Measurements from ENCODE around the gene FCER1G. TPM values are rescaled to one million over a fixed set of nuclear protein-coding genes. Genes with fewer than 3 reads are reported as not detected.

Gene FCER1G
- total RNA-seq, 1 donor from 2014 or later, result 4.3 TPM

DNA sequence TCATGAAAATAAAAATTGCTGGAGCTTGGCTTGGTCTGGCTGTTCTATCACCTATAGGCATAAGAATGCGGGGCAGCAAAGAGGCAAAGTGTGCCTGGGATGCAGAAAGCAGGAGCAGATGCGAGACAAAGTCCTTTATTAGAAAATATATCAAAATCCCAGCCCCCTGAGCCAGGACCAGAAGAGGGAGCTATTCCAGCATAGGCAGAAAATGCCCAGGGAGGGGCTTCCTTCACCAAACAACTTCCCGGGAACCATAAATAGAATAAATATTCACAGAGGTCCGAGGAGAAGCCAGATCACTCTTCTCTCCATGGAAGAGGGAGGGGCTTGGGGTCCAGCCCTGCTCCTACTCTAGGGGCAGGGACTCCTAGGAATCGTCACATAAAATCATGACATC lies 43.9 kb upstream of the FCER1G start:
- TF ChIP-seq, protein P1, sequence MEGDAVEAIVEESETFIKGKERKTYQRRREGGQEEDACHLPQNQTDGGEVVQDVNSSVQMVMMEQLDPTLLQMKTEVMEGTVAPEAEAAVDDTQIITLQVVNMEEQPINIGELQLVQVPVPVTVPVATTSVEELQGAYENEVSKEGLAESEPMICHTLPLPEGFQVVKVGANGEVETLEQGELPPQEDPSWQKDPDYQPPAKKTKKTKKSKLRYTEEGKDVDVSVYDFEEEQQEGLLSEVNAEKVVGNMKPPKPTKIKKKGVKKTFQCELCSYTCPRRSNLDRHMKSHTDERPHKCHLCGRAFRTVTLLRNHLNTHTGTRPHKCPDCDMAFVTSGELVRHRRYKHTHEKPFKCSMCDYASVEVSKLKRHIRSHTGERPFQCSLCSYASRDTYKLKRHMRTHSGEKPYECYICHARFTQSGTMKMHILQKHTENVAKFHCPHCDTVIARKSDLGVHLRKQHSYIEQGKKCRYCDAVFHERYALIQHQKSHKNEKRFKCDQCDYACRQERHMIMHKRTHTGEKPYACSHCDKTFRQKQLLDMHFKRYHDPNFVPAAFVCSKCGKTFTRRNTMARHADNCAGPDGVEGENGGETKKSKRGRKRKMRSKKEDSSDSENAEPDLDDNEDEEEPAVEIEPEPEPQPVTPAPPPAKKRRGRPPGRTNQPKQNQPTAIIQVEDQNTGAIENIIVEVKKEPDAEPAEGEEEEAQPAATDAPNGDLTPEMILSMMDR (IDR thresholded peaks at IDR 0.05; ENCODE audit: unreplicated experiment), result no peak
- Mint-ChIP-seq H3K4me3 (ENCODE audit: unreplicated experiment) (no peak overlapping the region), H3K9me3 (ENCODE audit: unreplicated experiment) (no peaks in the 10 kb centered on the region), H3K27me3 (ENCODE audit: unreplicated experiment) (peaks cover 11% of the 10 kb centered on the region), H3K36me3 (ENCODE audit: low read depth, unreplicated experiment) (peaks cover 47% of the 10 kb centered on the region), H3K4me1 (ENCODE audit: unreplicated experiment) (peaks cover 13% of the 10 kb centered on the region), H3K27ac (ENCODE audit: unreplicated experiment) (no peak overlapping the region)
- no peak for DNase-seq (ENCODE audit: low spot score)

- Mint-ChIP-seq H3K27me3 (ENCODE audit: unreplicated experiment) (peaks cover 14% of the 10 kb centered on the region), H3K36me3 (ENCODE audit: low read depth, unreplicated experiment) (peaks cover 52% of the 10 kb centered on the region), H3K4me3 (ENCODE audit: unreplicated experiment) (no peak overlapping the region), H3K9me3 (ENCODE audit: unreplicated experiment) (no peaks in the 10 kb centered on the region), H3K4me1 (ENCODE audit: unreplicated experiment) (peaks cover 18% of the 10 kb centered on the region), H3K27ac (ENCODE audit: unreplicated experiment) (no peak overlapping the region)
- no peak for DNase-seq (ENCODE audit: low spot score)
- TF ChIP-seq, protein P1 (IDR thresholded peaks at IDR 0.05; ENCODE audit: unreplicated experiment), result no peak
These were observed 43.4 kb upstream of the FCER1G start for GRCh38 chr1:161171696-161172095.

GRCh38 chr1:161172349-161172748 lies 42.7 kb upstream of the FCER1G start:
- Mint-ChIP-seq H3K27ac (ENCODE audit: unreplicated experiment) (no peak overlapping the region), H3K27me3 (ENCODE audit: unreplicated experiment) (peaks cover 14% of the 10 kb centered on the region)

DNA sequence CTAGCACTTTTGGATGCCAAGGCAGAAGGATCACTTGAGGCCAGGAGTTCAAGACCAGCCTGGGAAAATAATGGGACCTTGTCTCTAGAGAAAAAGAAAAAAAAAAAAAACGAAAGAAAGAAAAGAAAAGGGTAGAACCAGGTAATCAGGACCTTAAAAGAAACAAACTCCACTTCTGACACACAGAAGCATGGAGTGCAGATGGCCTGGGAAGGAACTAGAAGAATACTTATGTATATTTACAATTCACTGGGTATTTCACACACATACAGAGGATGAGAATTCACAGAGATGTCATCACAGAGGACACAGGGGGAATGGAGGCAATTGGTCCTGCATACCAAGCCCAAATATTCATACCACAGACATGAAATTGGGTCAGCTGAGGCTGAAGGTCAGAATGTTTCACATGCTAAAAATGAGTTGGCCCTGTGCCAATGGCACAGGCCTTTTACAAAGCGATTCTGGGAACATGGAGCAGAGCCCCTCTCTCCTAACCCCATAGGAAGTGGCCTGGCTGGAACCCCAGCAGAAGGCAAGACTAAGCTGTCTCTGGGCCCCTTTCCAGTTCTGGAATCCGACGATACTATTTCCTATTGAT lies 42.2 kb upstream of the FCER1G start:
- Mint-ChIP-seq H3K9me3 (ENCODE audit: unreplicated experiment) (no peaks in the 10 kb centered on the region), H3K27me3 (ENCODE audit: unreplicated experiment) (peaks cover 14% of the 10 kb centered on the region), H3K27ac (ENCODE audit: unreplicated experiment) (no peak overlapping the region), H3K4me1 (ENCODE audit: unreplicated experiment) (peaks cover 19% of the 10 kb centered on the region), H3K36me3 (ENCODE audit: low read depth, unreplicated experiment) (peaks cover 52% of the 10 kb centered on the region), H3K4me3 (ENCODE audit: unreplicated experiment) (no peak overlapping the region)
- no peak for DNase-seq (ENCODE audit: low spot score)
- TF ChIP-seq, protein P1 (IDR thresholded peaks at IDR 0.05; ENCODE audit: unreplicated experiment), result no peak

More at GRCh38 chr1:161172349-161172748, 42.7 kb upstream of the FCER1G start:
- H3K9me3 Mint-ChIP-seq (ENCODE audit: unreplicated experiment), result no peaks in the 10 kb centered on the region
- DNase-seq (ENCODE audit: low spot score), result no peak
- no peak overlapping the region for H3K4me3 Mint-ChIP-seq (ENCODE audit: unreplicated experiment)
- peaks cover 17% of the 10 kb centered on the region for H3K4me1 Mint-ChIP-seq (ENCODE audit: unreplicated experiment)
- H3K36me3 Mint-ChIP-seq (ENCODE audit: low read depth, unreplicated experiment), result peaks cover 52% of the 10 kb centered on the region
- TF ChIP-seq, protein P1 (IDR thresholded peaks at IDR 0.05; ENCODE audit: unreplicated experiment), result no peak

DNA sequence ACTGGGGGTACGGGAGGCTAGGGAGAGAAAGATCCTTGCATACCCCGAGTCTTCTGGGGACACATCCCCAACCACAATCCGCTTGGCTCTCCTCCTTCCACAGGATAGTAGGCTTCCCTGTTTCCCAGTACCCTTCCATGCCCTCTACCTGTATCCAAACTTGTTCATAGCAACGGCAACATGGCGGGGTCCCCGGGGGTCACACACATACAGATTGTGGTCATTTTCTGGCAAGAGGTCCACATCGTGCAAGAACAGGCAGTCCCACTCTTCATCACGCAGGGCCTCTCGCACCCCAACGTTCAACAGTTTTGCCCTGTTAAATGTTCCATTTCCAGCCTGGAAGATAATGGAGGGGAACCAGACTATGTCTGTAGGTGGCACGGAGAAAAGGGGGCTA lies 41.4 kb upstream of the FCER1G start:
- H3K4me3 Mint-ChIP-seq (ENCODE audit: unreplicated experiment), result no peak overlapping the region
- no peaks in the 10 kb centered on the region for H3K9me3 Mint-ChIP-seq (ENCODE audit: unreplicated experiment)
- no peak overlapping the region for H3K27ac Mint-ChIP-seq (ENCODE audit: unreplicated experiment)
- TF ChIP-seq, protein P1 (IDR thresholded peaks at IDR 0.05; ENCODE audit: unreplicated experiment), result no peak
- peaks cover 48% of the 10 kb centered on the region for H3K36me3 Mint-ChIP-seq (ENCODE audit: low read depth, unreplicated experiment)
- no peak for DNase-seq (ENCODE audit: low spot score)
- H3K27me3 Mint-ChIP-seq (ENCODE audit: unreplicated experiment), result peaks cover 14% of the 10 kb centered on the region
- peaks cover 25% of the 10 kb centered on the region for H3K4me1 Mint-ChIP-seq (ENCODE audit: unreplicated experiment)
